ENCODE results near the gene FTCDNL1. TPM values are rescaled to one million over a fixed set of nuclear protein-coding genes. Genes with fewer than 3 reads are reported as not detected.
A peak's percentile ranks its signal among the peaks of the same experiment; 100 is the strongest.

Gene FTCDNL1
- total and polyA plus RNA-seq, 2 of the 13 experiments (the other 11 are each of a cell fraction or from before 2014, with no cell fraction given): 0.98 to 1.4 TPM

GRCh38 chr2:199850718-199851500 lies at the start of gene FTCDNL1 (continued):
- no peak for TF ChIP-seq TRIM22 (IDR thresholded peaks at IDR 0.05)
- peak; percentile 48; the same call in 1 of the 2 replicates for TF ChIP-seq BCL6 (CRISPR knock-in tag; IDR thresholded peaks at IDR 0.05)
- peak; percentile 59; the same call in 1 of the 2 replicates for TF ChIP-seq RXRA (CRISPR knock-in tag; IDR thresholded peaks at IDR 0.05)
- peak; percentile 86; the same call in 1 of the 2 replicates for TF ChIP-seq AHR (CRISPR knock-in tag; IDR thresholded peaks at IDR 0.05)
- peak; percentile 88 for TF ChIP-seq ZBTB7B (CRISPR knock-in tag; IDR thresholded peaks at IDR 0.05)
- TF ChIP-seq ETS1 (CRISPR knock-in tag; IDR thresholded peaks at IDR 0.05): no peak; the same call in 1 of the 2 replicates
- peak; percentile 83; the same call in 1 of the 2 replicates for TF ChIP-seq ZNF772 (CRISPR knock-in tag; IDR thresholded peaks at IDR 0.05)
- 0 out of 2 replicates have a peak, but pooled peaks have one; percentile 21 for TF ChIP-seq AKAP8 (CRISPR knock-in tag; IDR thresholded peaks at IDR 0.05)
- 0 out of 2 replicates have a peak, but pooled peaks have one; percentile 44 for TF ChIP-seq ZNF264 (CRISPR knock-in tag; IDR thresholded peaks at IDR 0.05)
- no peak for TF ChIP-seq HDAC6 (IDR thresholded peaks at IDR 0.05; ENCODE audit: low read depth, low read length)
- TF ChIP-seq RXRB (CRISPR knock-in tag; IDR thresholded peaks at IDR 0.05; ENCODE audit: borderline replicate concordance): peak; percentile 56; the same call in 1 of the 2 replicates
- peak; percentile 90 for TF ChIP-seq RBM39 (IDR thresholded peaks at IDR 0.05; ENCODE audit: low read depth, low read length, poor library complexity, severe bottlenecking)
- TF ChIP-seq BCLAF1 (IDR thresholded peaks at IDR 0.05): no peak
- TF ChIP-seq TEAD2 (CRISPR knock-in tag; IDR thresholded peaks at IDR 0.05): no peak
- TF ChIP-seq LBX2 (CRISPR knock-in tag; IDR thresholded peaks at IDR 0.05; ENCODE audit: borderline replicate concordance): peak; percentile 57; the same call in 1 of the 2 replicates
- peak; percentile 64 to 78; a peak in 1 of 4 replicates for TF ChIP-seq HMGXB4 (CRISPR knock-in tag; IDR thresholded peaks at IDR 0.05; ENCODE audit: borderline replicate concordance in 1 of 2, low read depth in 1 of 2)
- TF ChIP-seq ZNF709 (CRISPR knock-in tag; IDR thresholded peaks at IDR 0.05): peak; percentile 89
- TF ChIP-seq MTERF4 (CRISPR knock-in tag; IDR thresholded peaks at IDR 0.05): 0 out of 2 replicates have a peak, but pooled peaks have one; percentile 64
